Cardiac septum (tissue), 1 donor: ENCODE data around the gene QSOX2. TPM values are rescaled to one million over a fixed set of nuclear protein-coding genes. Genes with fewer than 3 reads are reported as not detected.

ENCODE experiments used
- DNase-seq: peaks from one replicate; pipeline ENCODE4 v3.0.0-alpha.2; 2020; ENCODE audit warnings: low spot score
- intact Hi-C: fragments of 100-400 bp; cut with DNase I; formaldehyde crosslinking; loops from one replicate; pipeline ENCODE4 v1.14.0; 2022
- total RNA-seq: library from RNA; stranded (reverse); fragmentation: NEBNext Ultra II Directional; extraction: Animal tissue kit (Norgen Biotek cat#: 25700); gene quantifications from one replicate; pipeline ENCODE4 v1.2.1, GENCODE V29; 2021
- donor health status: DM: no; HTN: no; CAD: no.

Gene QSOX2
- total RNA-seq, 1 donor from 2014 or later = 7.2 TPM

GRCh38 chr9:136210276-136210675, 35.3 kb downstream of the QSOX2 start:
- intact Hi-C loops = no loop called here
- no peak for DNase-seq

GRCh38 chr9:136209786-136210185, 35.8 kb downstream of the QSOX2 start:
- intact Hi-C loops = no loop called here
- DNase-seq = no peak

GRCh38 chr9:136209232-136209631, 36.4 kb downstream of the QSOX2 start:
- intact Hi-C loops = no loop called here
- no peak for DNase-seq

GRCh38 chr9:136208675-136209074, 36.9 kb downstream of the QSOX2 start:
- no peak for DNase-seq
- intact Hi-C loops = no loop called here

DNA sequence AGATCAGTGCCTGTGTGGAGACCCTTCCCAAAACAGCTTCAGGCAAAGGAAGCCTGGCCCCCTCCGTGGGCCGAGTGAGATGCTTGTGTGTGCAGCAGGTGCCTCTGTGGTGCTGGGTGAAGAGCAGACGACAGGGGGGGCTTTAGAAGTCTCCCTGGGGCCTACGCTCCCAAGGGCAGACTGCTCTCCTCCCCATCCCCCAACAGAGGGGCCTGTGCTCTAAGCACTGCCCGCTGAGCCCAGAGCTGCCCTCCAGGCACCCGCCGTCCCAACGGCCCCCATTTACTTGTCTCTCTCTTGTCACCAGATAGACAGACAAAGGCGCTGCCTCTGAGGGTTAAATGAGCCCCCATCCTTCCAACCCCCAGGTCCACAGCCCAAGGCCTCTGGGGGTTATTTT, 38.0 kb downstream of the QSOX2 start:
- intact Hi-C loops = no loop called here
- DNase-seq = no peak

DNA sequence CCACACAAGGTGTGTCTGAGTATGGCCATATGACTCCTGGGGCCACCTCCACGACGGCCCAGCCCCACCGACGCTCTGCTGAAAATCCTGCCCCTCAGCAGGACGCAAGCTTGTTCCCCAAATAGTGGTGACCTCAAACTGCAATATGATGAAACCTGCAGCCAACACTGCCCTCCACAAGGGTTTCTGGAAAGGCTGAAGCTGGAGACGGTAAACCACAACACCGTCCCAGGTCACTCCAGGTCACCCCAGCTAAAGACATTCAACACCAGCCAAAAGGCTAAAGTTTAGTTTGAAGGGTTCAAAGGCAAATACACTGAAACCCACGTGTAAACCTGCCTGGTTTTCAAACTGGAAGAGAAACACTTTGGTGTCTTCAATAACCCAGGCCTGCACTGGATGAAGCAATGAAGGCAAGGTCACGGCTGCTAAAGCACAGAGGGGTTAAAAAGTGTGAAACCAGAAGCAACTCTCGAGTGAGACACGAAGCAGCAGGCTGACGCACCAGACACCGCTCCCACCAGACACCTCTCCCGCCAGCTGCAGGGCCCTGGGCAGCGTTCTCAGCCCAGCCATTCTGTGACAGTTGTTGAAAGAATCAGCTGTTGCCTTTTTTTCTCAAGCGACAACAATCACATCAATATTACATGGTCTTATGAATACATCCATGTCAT, 38.9 kb downstream of the QSOX2 start:
- intact Hi-C loops = no loop called here
- DNase-seq = no peak

GRCh38 chr9:136205707-136205992, 40.0 kb downstream of the QSOX2 start:
- intact Hi-C loops = no loop called here

GRCh38 chr9:136204838-136205706, 40.5 kb downstream of the QSOX2 start, which contains the start of gene LHX3:
TSS of gene LHX3 (minus strand) at chr9:136205128. CDS start at chr9:136205012, 116 bp downstream.
- no peak for DNase-seq
- intact Hi-C loops = no loop called here

More at GRCh38 chr9:136205707-136205992, 40.0 kb downstream of the QSOX2 start:
- DNase-seq = no peak

- intact Hi-C loops = no loop called here
- no peak for DNase-seq
Measured at GRCh38 chr9:136204145-136204805, 41.3 kb downstream of the QSOX2 start.

DNA sequence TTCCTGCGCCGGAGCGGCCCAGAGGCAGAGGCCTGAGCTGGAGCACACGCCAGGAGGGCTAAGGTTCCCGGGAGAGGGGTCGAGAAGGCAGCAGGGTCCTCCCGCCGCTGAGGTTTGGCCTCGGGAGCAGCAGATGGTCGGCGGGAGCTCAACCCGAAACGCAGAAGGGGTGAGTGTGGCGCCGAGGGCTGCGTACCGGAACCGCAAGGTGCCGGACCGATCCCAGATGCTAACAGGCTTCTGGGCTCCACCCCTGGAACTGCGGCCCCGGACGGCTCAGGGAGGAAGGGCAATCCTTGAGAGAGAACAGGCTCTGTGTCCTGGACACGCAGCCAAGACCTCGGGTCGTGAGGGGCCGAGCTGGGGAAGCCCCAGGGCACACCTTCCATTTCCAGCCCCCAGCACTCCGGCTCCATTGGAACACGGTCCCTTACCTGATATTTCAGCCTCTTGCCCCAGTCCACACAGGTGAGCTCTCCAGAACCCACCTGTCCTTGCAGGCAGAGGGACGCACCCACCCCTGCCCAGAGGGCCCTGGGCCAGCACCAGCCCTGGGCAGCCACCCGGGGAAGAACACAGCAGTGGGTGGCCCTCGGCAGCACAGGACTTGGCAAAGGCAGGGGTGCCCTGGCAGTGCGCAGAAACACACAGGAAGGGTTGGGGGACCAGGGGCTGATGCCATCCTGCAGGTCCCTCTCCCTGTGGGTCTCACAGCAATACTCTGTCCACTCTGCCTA, 42.0 kb downstream of the QSOX2 start:
- intact Hi-C loops = no loop called here
- DNase-seq = no peak

GRCh38 chr9:136202454-136203407, 42.9 kb downstream of the QSOX2 start:
- DNase-seq = no peak
- intact Hi-C loops = no loop called here

DNA sequence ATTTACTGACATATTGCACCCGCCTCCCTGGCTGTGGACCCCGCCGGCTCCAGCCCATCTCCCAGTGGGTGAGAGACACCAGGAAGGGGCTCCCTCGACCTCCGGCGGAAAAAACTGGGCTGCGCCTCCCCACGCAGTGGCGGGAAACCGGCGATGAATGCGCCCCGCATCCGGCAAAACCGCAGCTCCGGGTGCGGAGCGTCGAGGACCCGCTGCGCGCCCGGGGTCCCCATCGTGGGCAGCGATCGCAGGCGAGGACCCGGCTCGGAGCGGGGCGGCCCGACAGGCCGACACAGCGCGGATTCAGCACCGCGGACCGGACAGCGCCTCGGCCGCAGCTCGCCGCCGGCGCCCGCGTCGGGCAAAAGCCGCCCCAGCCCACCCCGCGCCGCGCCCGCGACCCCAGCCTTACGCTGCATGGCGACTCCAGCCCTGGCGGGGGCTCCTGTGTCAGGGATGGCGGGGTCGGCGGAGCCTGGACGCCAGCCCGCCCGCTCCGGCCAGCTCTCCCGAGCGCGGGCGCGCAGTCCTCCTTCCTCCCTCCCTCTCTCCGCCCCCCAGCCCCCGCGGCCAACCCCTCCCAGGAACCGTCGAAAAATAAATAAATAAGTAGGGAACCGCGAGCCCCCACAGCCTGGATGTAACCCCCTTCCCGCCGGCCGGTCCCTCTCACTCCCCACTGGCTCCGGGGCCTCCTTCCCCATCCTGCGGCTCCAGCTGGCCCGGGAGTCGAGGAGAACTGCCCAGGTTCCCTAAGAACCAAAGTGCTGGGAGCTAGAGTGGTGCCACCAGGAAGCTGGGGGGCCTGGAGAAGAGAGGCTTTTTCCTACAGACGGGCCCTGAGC, 43.8 kb downstream of the QSOX2 start:
- intact Hi-C loops = no loop called here
- DNase-seq = no peak

DNA sequence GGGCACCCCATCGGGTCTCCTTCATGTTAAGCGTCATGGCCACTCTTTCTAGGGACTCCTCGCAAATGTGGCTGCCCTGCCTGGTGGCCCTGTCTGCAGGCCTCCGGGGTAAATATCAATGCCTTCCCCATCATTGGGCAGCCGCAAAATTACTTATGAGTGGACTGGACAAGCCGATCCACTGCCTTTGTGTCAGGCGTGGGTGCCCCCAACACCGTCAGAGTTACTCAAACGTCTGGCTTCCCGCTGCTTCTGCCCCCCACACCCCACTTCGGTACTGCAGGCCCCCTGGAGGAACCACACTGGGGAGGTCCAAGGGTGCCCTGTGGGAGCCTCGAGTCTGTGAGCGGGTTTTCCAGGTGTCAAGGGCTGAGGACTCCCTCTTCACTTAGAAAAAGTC, 44.4 kb downstream of the QSOX2 start:
- DNase-seq = no peak
- intact Hi-C loops = no loop called here

DNA sequence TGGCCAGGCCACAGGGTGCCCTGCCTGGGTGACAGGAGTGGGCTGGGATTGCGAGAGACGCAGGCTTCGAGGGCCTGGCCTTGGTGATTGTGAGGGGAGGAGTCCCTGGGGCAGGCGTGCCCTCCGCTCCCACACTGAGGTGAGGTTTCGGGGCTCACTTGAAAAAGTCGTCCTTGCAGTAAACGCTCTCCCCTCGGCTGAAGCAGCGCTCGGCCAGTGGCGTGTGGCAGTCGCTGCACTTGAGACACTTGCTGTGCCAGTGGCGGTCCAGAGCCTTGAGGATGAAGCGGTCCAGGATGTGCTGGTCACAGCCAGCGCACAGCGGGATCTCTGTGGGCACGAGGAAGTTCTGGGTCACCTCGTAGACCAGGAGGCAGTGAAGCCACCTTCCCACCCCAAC, 45.2 kb downstream of the QSOX2 start:
- intact Hi-C loops = no loop called here
- DNase-seq = no peak

DNA sequence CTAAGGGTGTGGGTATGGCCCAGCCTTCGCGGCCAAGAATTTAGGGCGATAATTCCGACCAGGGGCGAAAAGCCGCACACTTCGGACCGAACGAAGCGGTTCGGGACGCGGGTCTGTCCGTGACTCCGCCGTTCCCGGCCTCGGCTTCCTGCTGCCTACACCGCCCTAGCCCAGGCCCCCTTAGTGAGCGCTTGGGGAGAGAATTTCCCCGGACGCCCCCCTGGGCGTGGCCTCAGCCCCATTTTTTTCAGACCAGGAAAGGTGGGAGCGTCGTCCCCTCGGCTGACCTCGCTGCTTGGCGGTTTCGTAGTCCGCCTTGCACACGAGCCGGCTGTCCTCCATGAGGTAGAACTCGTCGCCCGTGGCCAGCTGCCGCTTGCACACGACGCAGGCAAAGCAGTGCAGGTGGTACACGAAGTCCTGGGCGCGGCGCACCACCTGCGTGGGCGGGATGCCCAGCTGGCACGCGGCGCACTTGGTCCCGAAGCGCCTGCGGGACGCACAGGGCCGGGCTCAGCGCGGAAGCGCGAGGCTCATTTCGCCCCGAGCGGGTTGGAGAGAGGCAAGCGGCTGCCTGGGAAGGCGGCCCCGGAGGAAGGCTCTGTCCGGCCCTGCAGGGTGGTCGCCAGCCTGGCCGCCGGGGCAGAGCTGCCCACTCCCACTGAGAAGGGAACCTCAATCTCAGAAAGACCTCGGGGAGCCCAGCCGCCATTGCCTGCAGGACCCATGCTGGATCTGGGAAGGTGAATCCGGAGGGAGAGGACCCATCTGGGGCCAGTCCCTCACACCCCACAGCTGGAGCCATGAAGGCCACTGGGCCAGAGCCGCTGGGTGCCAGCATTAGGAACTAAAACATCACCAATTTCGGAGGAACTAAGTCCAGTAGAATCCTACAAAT, 46.0 kb downstream of the QSOX2 start:
- intact Hi-C loops = no loop called here
- DNase-seq = no peak

DNA sequence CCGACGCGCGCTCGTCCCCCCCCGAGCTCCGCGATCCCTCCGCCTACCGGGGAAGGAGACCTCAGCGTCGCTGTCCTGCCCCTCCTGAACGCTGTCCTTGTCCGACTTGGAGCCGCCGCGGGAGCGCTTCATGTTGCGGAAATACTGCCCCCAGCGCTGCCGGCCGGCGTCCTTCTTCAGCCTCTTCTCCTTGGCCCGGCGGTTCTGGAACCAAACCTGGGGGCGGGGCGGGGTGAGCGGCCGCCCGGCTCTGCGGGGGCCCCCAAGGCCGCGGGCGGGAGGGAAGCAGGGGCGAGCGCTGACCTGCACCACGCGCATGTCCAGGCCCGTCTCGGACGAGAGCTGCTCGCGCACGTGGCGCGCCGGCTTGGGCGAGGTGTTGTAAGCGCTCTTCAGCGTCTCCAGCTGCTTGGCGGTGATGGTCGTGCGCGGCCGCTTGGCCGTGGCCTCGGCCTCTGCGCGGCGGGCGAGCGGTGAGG, 47.0 kb downstream of the QSOX2 start:
- intact Hi-C loops = no loop called here
- no peak for DNase-seq
